HG02798 (cell line): ENCODE data around the gene FAM81A.
"Not testable (repeated sequence)": the region's sequence is repeated elsewhere in the genome, so short reads cannot be mapped to it uniquely, and the experiment has no call there.

ENCODE experiments used
- ATAC-seq: cut with Tn5 transposase; IDR thresholded peaks from one replicate; pipeline ENCODE4 v1.9.1; 2021; ENCODE audit warnings: mild to moderate bottlenecking; ENCODE audit not compliant: unreplicated experiment, poor library complexity

Gene FAM81A

DNA sequence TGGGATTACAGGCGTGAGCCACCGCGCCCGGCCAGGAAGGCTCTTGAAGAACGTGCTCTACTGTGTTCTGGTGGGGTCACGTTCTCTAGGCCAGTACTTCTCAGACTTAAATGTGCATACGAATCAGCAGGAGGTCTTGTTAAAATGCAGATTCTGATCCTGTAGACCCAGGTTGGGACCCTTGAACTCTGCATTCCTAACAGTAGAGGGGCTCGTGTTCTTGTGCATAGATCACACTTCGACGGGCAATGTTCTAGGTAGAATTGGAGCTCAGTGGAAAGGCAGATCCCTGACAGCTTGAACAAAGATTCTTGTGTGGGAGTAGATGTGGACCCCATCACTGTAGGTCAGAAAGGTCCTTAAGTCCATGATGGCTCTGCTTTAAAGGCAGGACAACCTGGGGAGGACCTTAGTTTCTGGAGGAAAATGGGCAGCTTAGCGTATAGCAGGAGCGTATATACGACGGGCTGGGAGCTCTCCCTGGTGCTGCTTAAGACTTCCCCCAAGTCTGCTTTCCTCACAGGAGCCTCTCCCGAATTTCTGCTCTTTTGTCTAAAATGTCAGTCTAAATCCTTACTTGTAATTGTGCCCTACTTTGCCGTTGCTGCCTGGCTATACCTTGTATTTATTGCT is 16.9 kb upstream of the FAM81A start:
- ATAC-seq, result no peak

DNA sequence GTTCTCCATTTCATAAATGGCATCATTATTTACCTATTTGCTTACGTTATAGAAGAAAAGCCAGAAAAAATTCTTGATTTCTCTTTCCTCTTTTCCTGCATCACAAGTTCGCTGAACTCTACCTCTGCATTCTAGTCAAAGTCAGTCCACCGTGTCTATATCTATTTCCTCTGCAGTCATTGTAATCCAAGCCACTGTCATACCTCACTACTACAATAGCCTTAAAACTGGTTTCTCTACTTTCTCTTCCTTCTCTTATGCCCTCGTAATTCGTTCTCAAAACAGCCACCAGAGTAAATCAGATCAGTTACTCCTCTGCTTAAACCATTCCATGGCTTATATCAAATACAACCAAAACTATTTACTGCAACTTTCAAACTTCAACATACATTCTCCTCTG is 13.4 kb upstream of the FAM81A start:
- ATAC-seq, result no peak

DNA sequence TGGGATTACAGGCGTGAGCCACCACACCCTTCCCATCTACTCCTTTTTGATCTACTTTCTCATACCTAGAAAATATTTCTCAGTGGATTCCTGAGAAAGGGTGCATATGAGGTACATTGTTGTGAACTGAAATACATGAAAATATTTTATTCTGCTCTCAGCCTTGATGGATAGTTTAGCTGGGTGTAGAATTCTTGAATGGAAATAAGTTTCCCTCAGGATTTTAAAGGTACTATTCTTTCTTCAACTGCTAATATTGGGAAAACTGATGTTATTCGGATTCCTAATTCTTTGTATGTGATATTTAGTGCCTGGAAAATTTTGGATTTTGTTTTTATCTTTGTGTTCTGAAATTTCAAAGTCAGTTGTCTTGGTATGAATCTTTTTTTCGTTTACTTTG is 9.1 kb upstream of the FAM81A start:
- not testable (repeated sequence) for ATAC-seq

DNA sequence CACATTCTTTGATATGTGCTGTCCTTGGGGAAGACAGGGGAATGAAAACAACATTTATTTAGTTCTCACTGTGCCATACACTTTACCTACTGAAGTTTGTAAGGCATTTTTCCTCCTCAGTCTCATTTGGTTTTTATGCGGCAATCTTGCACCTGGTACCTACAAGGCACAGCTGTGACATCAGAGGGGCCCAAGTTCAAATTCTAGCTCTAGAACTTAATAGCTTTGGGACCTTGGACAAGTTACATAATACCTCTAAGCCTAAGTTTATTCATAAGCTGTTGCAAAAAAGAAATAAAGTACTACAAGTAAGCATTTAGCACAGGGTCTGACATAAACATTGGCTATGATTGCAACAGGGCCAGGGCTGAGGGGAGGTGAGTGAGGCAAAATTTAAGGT is 5.6 kb upstream of the FAM81A start:
- no peak for ATAC-seq

GRCh38 chr15:59434481-59434880 is 3.5 kb upstream of the FAM81A start:
- no peak for ATAC-seq

GRCh38 chr15:59436774-59437141 is 1.2 kb upstream of the FAM81A start:
- no peak for ATAC-seq

GRCh38 chr15:59437142-59437816 is 707 bp upstream of the FAM81A start:
- no peak for ATAC-seq

- ATAC-seq, result no peak
Observed at GRCh38 chr15:59438625-59439290, 772 bp downstream of the FAM81A start.

- ATAC-seq, result no peak
Observed at GRCh38 chr15:59439576-59439975, 1.6 kb downstream of the FAM81A start.

DNA sequence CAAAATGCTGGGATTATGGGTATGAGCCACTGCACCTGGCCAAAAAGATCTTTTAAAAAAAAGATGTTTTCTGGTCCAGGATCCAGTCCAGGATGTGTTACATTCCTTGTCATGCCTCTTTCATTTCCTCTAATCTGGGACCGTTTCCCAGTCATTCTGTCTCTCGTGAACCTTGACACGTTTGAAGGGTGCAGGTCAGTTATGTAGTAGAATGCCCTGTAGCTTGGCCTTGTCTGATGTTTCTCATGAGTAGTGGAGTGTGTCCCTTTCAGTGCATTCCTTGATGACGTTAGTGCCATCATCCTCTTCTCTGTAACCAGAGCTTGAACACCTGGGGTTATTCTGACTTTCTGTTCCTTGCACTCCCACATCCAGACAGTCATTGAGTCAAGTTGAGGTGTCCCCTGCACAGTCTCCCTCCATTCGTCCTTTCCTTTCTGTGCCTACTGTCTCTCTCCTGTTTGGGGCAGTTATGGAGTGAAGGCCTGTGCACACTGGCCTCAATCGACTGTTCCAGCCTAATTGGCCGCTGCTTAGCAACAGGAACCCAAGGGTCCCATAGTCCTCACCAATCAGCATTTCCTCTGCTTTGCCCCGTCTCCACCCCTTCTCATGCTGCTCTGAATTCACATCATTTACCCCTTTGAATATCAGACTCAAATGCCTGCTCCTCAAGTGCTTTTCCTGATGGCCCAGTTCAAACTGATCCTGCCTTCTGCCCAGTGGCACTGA is 5.5 kb downstream of the FAM81A start:
- ATAC-seq, result no peak

- no peak for ATAC-seq
Observed at GRCh38 chr15:59444081-59444835, 6.3 kb downstream of the FAM81A start.

DNA sequence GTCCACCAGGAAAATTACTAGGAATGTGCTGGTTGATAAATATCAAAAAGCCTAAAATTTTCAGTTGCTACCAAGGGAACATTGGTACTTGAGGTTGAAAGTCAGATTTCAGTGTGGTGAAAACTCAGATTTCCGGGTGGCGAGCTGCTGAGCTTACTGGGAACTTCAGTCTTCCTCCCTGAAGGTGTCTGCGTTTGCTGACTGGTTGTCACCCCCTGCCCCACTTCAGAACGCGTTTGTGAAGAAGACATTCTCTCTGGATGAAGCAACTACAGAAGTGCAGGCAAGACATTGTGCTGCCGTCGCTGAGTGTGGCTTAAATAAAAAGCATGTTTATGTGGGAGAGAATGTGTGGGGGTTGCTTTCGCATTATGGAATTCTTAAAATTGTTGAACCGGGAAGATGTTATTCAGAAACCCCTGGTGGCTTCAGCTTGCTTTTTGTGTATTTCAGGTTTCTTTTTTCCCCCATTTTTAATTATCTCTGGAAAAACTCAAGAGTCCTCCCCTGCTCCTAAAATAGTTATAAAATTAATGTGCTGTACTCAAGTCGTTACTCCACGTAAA is 7.1 kb downstream of the FAM81A start:
- ATAC-seq, result no peak

- ATAC-seq, result no peak
Observed at GRCh38 chr15:59446232-59446957, 8.4 kb downstream of the FAM81A start.

DNA sequence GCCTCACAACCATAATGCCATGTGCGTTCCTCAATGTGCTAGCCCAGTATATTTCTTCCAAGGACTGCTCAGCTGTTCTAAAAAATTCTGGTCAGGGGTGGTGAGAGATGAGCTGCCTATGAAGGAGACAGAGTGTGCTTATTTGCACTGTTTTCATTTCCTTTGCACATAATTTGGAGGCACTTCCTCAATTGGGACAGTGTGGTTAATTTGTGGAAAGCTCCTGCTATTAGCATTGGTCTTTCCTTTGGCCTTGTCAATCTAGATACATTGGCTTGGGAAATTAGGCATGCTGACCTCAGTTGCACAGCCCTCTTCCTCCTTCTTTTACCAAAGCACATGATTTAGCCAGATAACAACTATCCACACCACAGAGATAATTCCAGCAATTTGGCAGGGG is 9.4 kb downstream of the FAM81A start:
- no peak for ATAC-seq

- ATAC-seq, result no peak
Observed at GRCh38 chr15:59448871-59449270, 10.9 kb downstream of the FAM81A start.

DNA sequence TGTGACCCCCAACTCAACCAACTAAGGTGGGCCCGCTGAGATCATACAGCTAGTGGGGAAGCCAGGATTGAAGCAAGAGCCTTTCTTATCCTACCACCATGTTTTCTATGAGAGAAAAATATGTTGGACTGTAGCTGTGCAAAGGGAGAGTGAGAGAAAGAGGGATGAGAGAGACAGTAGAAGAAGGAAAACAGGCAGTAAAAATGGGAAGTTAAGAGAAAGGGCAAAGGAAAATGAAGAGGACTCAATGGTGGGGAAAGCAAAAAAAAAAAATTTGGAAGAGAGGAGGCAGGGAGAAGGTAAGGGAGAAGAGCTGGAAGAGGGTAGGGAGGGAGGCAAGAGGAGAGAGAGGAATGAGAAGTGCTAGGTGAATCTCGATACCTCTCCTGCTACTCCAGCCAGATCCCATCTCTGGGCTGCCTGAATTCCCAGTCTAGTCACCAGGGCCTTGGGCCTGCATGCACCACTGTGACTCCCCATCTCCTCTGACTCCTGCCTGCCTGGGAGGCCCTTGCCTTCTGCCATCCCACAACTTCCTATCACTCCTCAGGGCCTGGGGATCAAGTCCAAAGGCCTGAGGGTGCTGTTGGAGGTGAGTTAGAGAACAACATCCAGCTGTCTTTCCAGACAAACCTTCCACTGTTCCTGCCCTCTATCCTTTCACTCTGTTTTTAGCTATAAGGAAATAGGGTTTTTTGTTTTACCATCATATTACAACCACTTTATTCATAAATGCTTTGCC is 15.7 kb downstream of the FAM81A start:
- no peak for ATAC-seq

- ATAC-seq, result no peak
Observed at GRCh38 chr15:59456114-59456513, 18.1 kb downstream of the FAM81A start.

- no peak for ATAC-seq
Observed at GRCh38 chr15:59457103-59457502, 19.1 kb downstream of the FAM81A start.

DNA sequence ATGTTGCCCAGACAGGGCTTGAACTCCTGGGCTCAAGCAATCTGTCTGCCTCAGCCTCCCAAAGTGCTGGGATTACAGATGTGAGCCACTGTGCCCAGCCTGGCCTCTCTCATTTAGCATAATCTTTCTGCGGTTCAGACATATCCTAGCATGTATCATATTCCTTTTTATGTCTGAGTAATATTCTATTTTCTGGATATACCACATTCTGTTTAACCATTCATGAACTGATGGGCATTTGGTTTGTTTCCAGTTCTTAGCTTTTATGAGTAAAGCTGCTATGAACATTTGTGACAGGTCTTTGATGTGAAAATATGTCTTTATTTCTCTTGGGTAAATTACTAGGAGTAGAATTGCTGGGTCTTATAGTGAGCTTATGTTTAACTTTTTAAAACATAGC is 23.5 kb downstream of the FAM81A start:
- ATAC-seq, result no peak
